ENCODE data around the gene MCOLN1.

Gene MCOLN1

GRCh38 chr19:7522072-7522922 lies at the start of gene MCOLN1:
TSS of gene MCOLN1 (plus strand) at chr19:7522624. CDS start at chr19:7522751, 127 bp downstream.
- DNase-seq (ENCODE audit: low read depth): peak; percentile 100

GRCh38 chr19:7475665-7476064 lies 46.8 kb upstream of the MCOLN1 start:
- no peak for DNase-seq (ENCODE audit: low read depth)

- DNase-seq (ENCODE audit: low read depth): no peak
Observed at GRCh38 chr19:7476241-7476640, 46.2 kb upstream of the MCOLN1 start.

- DNase-seq (ENCODE audit: low read depth): no peak
Observed at GRCh38 chr19:7476777-7477494, 45.5 kb upstream of the MCOLN1 start.

GRCh38 chr19:7477758-7478157 lies 44.7 kb upstream of the MCOLN1 start:
- no peak for DNase-seq (ENCODE audit: low read depth)

- DNase-seq (ENCODE audit: low read depth): no peak
Observed at GRCh38 chr19:7478173-7478842, 44.1 kb upstream of the MCOLN1 start.

GRCh38 chr19:7478843-7479227 lies 43.6 kb upstream of the MCOLN1 start:
- no peak for DNase-seq (ENCODE audit: low read depth)

- DNase-seq (ENCODE audit: low read depth): no peak
Observed at GRCh38 chr19:7480222-7480969, 42.0 kb upstream of the MCOLN1 start.

- no peak for DNase-seq (ENCODE audit: low read depth)
Observed at GRCh38 chr19:7480970-7481255, 41.5 kb upstream of the MCOLN1 start.

- no peak for DNase-seq (ENCODE audit: low read depth)
Observed at GRCh38 chr19:7482584-7483439, 39.6 kb upstream of the MCOLN1 start.

GRCh38 chr19:7483720-7484201 lies 38.7 kb upstream of the MCOLN1 start:
- no peak for DNase-seq (ENCODE audit: low read depth)

GRCh38 chr19:7486923-7487322 lies 35.5 kb upstream of the MCOLN1 start:
- DNase-seq (ENCODE audit: low read depth): no peak

- DNase-seq (ENCODE audit: low read depth): peak; percentile 90
Observed at GRCh38 chr19:7488736-7489353, 33.6 kb upstream of the MCOLN1 start, which contains the start of gene PEX11G. TSS of gene PEX11G (minus strand) at chr19:7489035. CDS start at chr19:7489010, 25 bp downstream.

GRCh38 chr19:7489609-7490044 lies 32.8 kb upstream of the MCOLN1 start:
- no peak for DNase-seq (ENCODE audit: low read depth)

GRCh38 chr19:7492142-7492541 lies 30.3 kb upstream of the MCOLN1 start:
- DNase-seq (ENCODE audit: low read depth): peak; percentile 33

- no peak for DNase-seq (ENCODE audit: low read depth)
Observed at GRCh38 chr19:7492558-7492957, 29.9 kb upstream of the MCOLN1 start.

- DNase-seq (ENCODE audit: low read depth): no peak
Observed at GRCh38 chr19:7494416-7495098, 27.9 kb upstream of the MCOLN1 start.

GRCh38 chr19:7497292-7497691 lies 25.1 kb upstream of the MCOLN1 start:
- DNase-seq (ENCODE audit: low read depth): no peak

- peak; percentile 55 for DNase-seq (ENCODE audit: low read depth)
Observed at GRCh38 chr19:7500811-7501450, 21.5 kb upstream of the MCOLN1 start.
